T-helper 2 cell treated with Interferon-gamma antibody and Interleukin-4, amounts not matched to agents 5 μg/mL and 100 μg/mL, for 36 hours (primary cell): ENCODE data around the gene MAML1.

Source experiments
- DNase-seq: peaks from one replicate; pipeline ENCODE4 v3.0.0; 2021; ENCODE audit warnings: low spot score
- H3K27ac Mint-ChIP-seq: one replicate; pipeline ENCODE4 v1.8.0; 2021; ENCODE audit warnings: mild to moderate bottlenecking, mixed read lengths
- H3K27me3 Mint-ChIP-seq: one replicate; pipeline ENCODE4 v1.8.0; 2021; ENCODE audit warnings: low read depth, mixed read lengths
- H3K36me3 Mint-ChIP-seq: one replicate; pipeline ENCODE4 v1.8.0; 2021; ENCODE audit warnings: low read depth, mixed read lengths
- H3K4me1 Mint-ChIP-seq: one replicate; pipeline ENCODE4 v1.8.0; 2021; ENCODE audit warnings: low read depth, mixed read lengths
- H3K4me3 Mint-ChIP-seq: one replicate; pipeline ENCODE4 v1.8.0; 2022; ENCODE audit warnings: mild to moderate bottlenecking, moderate library complexity, mixed read lengths
- H3K9me3 Mint-ChIP-seq: one replicate; pipeline ENCODE4 v1.8.0; 2021; ENCODE audit warnings: mixed read lengths

Gene MAML1

DNA sequence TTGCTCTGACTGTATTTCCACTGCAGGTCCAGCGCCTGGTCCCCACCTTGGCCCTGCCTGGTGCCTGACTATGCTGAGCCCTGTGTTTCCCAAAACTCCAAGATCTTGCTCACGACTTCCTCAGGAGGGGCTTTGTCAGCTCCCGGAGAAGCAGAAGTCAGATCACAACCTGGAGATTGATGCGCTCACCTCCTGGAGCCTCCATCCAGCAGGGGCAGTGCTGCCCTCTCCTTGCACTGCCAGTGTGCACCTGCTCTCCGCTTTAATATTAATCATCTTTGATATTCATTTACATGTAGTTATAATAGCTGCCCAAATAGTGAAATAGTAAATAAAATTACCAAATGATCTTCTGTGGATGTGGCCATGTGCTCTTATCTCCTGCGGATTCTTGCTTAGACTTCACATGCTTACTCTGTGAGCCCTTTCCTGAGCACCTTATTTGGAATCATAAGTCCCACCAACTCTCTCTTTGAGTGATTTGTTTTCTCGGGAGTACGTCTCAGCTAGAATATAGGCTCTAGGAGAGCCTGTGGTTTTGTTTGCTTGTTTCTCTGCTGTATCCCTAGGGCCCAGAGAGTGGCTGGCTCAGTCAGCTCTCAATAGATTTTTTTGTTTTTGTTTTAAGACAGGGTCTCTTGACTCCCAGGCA, 17.4 kb downstream of the MAML1 start:
- no peaks in the 10 kb centered on the region for H3K27me3 Mint-ChIP-seq
- H3K9me3 Mint-ChIP-seq, result no peaks in the 10 kb centered on the region
- peaks cover 23% of the 10 kb centered on the region for H3K4me1 Mint-ChIP-seq
- no peak for DNase-seq
- H3K4me3 Mint-ChIP-seq, result no peak overlapping the region
- no peak overlapping the region for H3K27ac Mint-ChIP-seq
- H3K36me3 Mint-ChIP-seq, result peaks cover 30% of the 10 kb centered on the region

DNA sequence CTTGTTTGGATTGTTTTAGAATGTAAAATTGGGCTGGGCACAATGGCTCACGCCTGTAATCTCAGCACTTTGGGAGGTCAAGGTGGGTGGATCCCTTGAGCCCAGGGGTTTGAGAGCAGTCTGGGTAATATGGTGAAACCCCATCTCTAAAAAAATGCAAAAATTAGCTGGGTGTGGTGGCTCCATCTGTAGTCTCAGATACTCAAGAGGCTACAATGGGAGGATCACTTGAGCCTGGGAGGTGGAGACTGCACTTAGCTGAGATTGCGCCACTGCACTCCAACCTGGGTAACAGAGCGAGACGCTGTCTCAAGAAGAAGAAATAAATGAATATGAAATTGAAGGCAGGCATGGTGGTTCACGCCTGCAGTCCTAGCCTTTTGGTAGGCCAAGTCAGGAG, 21.3 kb downstream of the MAML1 start:
- Mint-ChIP-seq H3K27me3 (no peaks in the 10 kb centered on the region), H3K36me3 (peaks cover 22% of the 10 kb centered on the region), H3K27ac (no peak overlapping the region), H3K4me1 (peaks cover 22% of the 10 kb centered on the region), H3K9me3 (no peaks in the 10 kb centered on the region), H3K4me3 (no peak overlapping the region)
- DNase-seq, result no peak

DNA sequence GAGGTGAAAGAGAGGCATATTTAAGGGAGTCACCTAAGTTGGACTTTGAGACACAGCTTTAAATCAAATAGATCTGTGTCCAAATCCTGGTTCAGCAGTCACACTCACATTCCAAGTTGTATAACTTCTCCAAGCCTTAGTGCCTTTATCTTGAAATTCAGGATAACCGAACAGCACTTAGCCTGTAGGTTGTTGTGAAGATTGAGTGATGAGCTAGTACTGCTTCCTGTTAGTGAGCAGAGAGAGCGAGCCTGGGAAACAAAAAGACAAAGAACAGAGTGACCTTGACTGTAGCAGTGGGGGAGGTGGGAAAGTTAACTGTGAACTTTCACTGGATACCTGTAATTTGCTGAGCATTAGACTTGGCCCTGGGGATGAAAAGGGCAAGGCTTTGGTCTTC, 22.4 kb downstream of the MAML1 start:
- H3K27me3 Mint-ChIP-seq, result no peaks in the 10 kb centered on the region
- H3K9me3 Mint-ChIP-seq, result no peaks in the 10 kb centered on the region
- no peak for DNase-seq
- H3K27ac Mint-ChIP-seq, result peak overlapping the region; percentile 52
- peaks cover 16% of the 10 kb centered on the region for H3K36me3 Mint-ChIP-seq
- H3K4me1 Mint-ChIP-seq, result peaks cover 33% of the 10 kb centered on the region
- no peak overlapping the region for H3K4me3 Mint-ChIP-seq

DNA sequence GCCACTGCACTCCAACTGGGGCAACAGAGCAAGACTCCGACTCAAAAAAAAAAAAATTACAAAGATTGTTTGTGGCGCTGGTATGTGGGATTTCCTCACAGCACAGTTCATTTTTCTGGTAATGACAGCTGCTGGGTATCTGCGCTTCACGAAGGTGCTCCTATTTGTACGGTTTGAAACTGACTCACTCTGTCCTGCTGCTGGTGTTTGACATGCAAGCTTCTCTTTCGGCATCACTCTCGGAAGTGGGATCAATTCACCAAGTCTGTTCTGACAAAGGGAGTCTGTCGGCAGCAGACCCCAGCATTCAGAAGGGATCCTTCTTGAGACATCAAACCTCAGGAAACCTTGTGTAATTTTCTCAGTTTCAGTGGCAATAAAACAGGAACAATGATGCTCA, 26.3 kb downstream of the MAML1 start:
- DNase-seq, result no peak

DNA sequence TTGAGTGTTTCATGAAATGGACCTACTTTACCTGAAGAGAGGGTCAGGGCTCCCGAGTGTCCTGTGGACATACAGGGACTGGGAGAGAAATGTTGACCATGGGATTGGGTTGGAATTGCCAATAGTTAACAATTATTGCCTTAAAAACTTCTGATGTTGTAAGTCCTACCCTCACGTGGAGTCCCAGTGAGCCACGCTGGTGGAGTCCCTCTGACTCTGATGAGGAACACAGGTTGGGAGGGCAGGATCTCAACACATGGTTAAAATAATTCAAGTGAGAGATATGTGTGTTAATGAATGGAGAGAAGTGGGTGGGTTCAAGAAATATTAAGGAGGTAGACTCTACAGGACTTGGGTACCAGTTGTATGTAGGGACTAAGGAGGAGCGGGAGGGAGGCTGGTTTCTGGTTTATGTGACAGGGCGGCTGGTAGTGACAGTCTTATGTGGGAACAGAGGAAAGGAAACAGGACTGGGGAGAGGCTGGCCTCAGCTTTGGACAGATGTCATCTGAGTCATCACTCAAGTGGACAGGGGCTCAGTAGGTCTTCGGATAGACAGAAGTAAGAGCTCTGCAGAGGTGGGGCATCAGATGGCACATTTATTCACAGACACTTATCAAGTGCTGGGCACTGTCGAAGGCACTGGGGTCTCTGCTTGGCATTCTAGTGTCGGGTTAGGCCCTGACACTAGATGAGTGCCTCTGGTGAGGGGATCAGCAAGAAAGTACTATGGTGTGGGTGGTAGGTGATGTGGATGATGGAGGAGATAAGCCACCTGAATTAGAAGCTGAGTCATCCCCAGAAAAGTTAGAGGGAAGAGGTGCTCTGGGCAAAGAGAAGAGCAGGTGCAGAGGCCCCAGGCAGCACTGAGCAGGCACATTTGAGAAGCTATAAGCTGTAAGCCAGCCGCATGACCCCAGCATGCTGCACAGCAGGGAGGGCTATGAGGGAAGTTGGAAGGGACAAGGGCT, 27.2 kb downstream of the MAML1 start:
- H3K27ac Mint-ChIP-seq, result peak overlapping the region; percentile 70
- H3K4me1 Mint-ChIP-seq, result peaks cover 41% of the 10 kb centered on the region
- H3K27me3 Mint-ChIP-seq, result no peaks in the 10 kb centered on the region
- DNase-seq, result peak; percentile 27
- H3K36me3 Mint-ChIP-seq, result peaks cover 5% of the 10 kb centered on the region
- peak overlapping the region; percentile 19 for H3K4me3 Mint-ChIP-seq
- no peaks in the 10 kb centered on the region for H3K9me3 Mint-ChIP-seq

More for the DNA sequence above, 26.3 kb downstream of the MAML1 start:
- H3K36me3 Mint-ChIP-seq, result peaks cover 5% of the 10 kb centered on the region
- H3K4me3 Mint-ChIP-seq, result no peak overlapping the region
- H3K27me3 Mint-ChIP-seq, result no peaks in the 10 kb centered on the region
- no peak overlapping the region for H3K27ac Mint-ChIP-seq
- H3K9me3 Mint-ChIP-seq, result no peaks in the 10 kb centered on the region
- H3K4me1 Mint-ChIP-seq, result peaks cover 50% of the 10 kb centered on the region

DNA sequence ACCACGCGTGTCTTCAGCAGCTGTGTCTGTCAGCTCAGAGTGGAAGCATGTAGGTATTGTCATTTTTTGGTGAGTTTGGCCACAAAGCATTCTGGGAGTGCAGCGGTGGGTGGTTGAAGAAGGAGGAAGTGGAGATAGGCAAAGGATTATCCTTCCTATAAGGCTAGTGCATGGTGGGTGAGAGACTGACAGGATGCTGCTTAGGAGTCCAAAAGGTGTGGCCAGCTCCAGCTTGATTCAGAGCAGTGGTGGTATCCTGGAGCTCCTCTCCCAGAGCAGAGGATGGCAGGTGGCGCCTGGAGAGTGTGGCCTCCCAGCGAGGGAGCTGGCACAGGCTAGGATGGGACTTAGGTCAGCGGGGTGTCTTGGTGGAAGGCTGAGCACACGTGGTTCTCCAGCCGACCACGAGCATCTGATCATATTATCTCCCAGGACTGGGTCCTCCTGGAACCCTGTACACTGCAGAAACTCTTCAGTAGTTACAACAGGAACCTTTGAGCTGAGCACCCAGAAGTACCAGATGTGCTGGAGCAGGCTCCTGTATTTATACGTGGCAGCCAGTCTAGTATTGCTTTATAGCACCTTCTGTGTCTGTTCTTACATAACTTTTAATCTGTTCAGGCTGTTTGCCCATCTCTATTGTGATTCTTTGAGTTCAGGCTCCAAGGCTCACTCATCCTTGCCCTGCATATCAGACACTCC, 29.6 kb downstream of the MAML1 start:
- DNase-seq, result peak; percentile 19
- H3K4me1 Mint-ChIP-seq, result peaks cover 38% of the 10 kb centered on the region
- H3K27me3 Mint-ChIP-seq, result no peaks in the 10 kb centered on the region
- peaks cover 14% of the 10 kb centered on the region for H3K36me3 Mint-ChIP-seq
- H3K27ac Mint-ChIP-seq, result peak overlapping the region; percentile 33
- no peaks in the 10 kb centered on the region for H3K9me3 Mint-ChIP-seq
- peak overlapping the region; percentile 9 for H3K4me3 Mint-ChIP-seq

DNA sequence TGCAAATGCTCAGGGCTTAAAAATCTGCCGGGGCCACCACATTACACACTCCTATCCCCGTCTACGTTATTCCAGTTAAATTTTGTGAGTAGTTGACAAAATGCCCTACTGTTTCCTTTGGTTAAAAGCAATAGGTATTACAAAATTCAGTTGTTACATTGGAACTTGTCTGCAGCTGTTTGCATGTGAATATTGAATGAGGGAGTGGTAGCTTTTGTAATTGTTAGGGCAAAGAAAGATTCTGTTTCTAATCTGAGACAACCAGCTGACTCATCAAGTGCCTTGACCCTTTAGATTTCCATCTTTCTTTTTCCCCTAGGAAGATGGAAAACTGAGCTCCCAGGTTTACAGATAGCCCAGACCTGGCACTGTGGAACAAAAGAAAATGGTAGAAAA, 30.2 kb downstream of the MAML1 start:
- Mint-ChIP-seq H3K9me3 (no peaks in the 10 kb centered on the region), H3K27me3 (no peaks in the 10 kb centered on the region), H3K27ac (peak overlapping the region; percentile 19), H3K4me1 (peaks cover 41% of the 10 kb centered on the region), H3K4me3 (no peak overlapping the region), H3K36me3 (peaks cover 17% of the 10 kb centered on the region)
- no peak for DNase-seq

DNA sequence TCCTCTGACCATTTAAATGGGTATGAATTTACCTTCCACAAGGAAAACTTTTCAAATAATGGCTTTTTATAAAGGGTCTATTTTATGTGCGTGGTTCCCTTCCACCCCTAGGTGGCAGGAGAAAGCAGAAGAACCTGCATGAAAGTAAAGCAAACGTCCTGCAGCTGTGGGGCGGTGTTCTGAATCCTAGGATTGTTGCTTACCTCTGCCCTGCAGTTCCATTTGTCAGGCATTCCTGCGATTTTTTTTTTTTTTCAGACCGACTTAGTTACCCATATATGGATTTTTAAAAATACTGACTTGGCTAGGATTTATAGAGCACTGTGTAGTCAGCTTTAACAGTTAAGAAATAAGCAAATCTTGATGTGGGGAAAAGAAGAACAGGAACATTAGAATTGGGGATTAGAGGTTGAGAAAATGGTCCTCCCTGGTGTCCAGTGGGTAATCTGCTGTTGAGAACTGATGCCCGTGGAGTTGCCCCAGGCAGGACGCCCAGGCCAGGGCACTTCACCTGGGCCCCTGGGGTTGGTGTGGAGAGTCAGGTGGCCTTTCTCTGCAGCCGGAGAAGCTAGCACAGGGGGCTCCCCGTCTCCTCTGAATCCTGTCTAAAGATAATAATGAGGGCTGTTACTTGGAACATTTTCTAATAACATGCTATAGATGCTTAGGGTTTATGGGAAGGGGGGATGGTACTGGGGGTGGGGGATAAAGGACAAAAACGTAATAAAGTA, 30.8 kb downstream of the MAML1 start:
- Mint-ChIP-seq H3K4me1 (peaks cover 42% of the 10 kb centered on the region), H3K9me3 (no peaks in the 10 kb centered on the region), H3K36me3 (peaks cover 20% of the 10 kb centered on the region), H3K27ac (no peak overlapping the region), H3K27me3 (no peaks in the 10 kb centered on the region), H3K4me3 (no peak overlapping the region)
- peak; percentile 18 for DNase-seq

DNA sequence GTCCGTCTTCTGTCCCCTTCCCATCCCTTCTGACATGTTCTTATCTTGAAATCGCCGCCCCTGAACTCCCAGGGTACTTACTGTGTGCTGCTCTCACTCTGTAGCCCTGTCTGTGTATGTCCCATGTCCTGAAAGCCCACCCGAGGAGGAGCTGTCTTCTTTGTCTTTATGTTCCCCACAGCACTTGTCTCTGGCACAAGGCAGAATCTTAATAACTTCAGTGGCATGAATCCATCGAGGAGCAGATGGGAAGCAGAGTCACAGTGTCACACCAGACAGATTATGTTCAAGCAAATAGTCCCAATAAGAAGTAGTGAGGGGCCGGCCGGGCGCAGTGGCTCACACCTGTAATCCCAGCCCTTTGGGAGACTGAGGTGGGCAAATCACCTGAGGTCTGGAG, 31.4 kb downstream of the MAML1 start:
- Mint-ChIP-seq H3K27ac (no peak overlapping the region), H3K27me3 (no peaks in the 10 kb centered on the region), H3K4me1 (peaks cover 41% of the 10 kb centered on the region), H3K4me3 (no peak overlapping the region), H3K9me3 (no peaks in the 10 kb centered on the region), H3K36me3 (peaks cover 22% of the 10 kb centered on the region)
- DNase-seq, result no peak

DNA sequence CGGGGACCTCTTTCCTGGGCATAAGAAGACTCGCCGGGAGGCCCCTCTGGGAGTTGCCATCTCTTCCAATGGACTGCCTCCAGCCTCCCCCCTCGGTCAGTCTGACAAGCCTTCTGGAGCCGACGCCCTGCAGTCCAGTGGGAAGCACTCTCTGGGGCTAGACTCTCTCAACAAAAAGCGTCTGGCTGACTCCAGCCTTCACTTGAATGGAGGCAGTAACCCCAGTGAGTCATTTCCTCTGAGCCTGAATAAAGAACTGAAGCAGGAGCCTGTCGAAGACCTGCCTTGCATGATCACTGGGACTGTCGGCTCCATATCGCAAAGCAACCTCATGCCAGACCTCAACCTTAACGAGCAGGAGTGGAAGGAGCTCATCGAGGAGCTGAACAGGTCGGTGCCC, 32.8 kb downstream of the MAML1 start:
- H3K4me3 Mint-ChIP-seq, result no peak overlapping the region
- H3K9me3 Mint-ChIP-seq, result no peaks in the 10 kb centered on the region
- DNase-seq, result no peak
- H3K36me3 Mint-ChIP-seq, result peaks cover 31% of the 10 kb centered on the region
- H3K27ac Mint-ChIP-seq, result no peak overlapping the region
- no peaks in the 10 kb centered on the region for H3K27me3 Mint-ChIP-seq
- peaks cover 27% of the 10 kb centered on the region for H3K4me1 Mint-ChIP-seq

DNA sequence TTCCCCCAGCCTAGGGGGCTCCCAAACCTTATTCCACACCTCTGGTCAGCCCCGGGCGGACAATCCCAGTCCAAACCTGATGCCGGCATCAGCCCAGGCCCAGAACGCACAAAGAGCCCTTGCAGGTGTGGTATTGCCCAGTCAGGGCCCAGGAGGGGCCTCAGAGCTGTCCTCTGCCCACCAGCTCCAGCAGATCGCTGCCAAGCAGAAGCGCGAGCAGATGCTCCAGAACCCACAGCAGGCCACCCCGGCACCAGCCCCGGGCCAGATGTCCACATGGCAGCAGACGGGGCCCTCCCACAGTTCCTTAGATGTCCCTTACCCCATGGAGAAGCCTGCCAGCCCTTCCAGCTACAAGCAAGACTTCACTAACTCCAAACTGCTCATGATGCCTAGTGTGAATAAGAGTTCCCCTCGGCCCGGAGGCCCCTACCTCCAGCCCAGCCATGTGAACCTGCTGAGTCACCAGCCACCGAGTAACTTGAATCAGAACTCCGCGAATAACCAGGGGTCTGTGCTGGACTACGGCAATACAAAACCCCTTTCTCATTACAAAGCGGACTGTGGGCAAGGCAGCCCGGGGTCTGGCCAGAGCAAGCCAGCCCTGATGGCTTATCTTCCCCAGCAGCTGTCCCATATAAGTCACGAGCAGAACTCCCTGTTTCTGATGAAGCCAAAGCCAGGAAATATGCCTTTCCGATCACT, 33.6 kb downstream of the MAML1 start:
- Mint-ChIP-seq H3K27ac (no peak overlapping the region), H3K27me3 (no peaks in the 10 kb centered on the region), H3K9me3 (no peaks in the 10 kb centered on the region), H3K4me3 (no peak overlapping the region), H3K4me1 (peaks cover 25% of the 10 kb centered on the region), H3K36me3 (peaks cover 38% of the 10 kb centered on the region)
- no peak for DNase-seq

DNA sequence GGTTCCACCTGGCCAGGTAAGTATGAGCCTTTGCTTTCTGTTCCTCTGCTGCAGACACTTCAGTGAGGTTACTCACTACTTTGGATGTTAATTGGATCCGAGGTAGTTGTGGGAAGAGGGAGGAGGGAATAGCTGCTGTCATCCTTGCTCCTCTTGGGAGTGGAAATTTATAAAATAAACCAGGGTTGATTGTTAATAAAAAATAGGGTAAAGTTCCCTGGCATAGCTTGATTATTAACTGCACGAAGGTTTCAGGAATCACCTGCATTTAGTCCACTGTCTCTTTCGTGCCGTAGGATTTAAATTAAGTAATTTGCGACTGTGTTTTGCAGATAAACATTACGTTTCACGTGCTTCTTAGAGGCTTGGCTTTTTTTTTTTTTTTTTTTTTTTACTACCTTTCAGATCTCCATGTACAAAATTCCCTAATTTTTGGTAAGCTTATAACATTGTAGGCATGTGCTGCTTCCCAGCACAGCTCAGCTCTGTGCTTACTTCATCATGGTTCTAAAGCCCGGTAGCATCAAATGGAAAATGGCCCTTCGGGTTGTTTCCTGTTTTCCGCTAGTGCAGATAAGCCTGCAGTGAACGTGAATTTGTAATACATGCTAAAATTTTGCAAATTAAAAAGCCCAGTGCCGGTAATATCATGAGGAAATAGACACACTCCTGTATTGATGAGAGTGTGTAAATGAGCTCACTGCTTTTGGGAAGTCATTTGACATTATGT, 34.3 kb downstream of the MAML1 start:
- H3K9me3 Mint-ChIP-seq, result no peaks in the 10 kb centered on the region
- no peak overlapping the region for H3K27ac Mint-ChIP-seq
- peaks cover 21% of the 10 kb centered on the region for H3K4me1 Mint-ChIP-seq
- peaks cover 43% of the 10 kb centered on the region for H3K36me3 Mint-ChIP-seq
- no peak overlapping the region for H3K4me3 Mint-ChIP-seq
- H3K27me3 Mint-ChIP-seq, result no peaks in the 10 kb centered on the region
- no peak for DNase-seq
